Esophagus squamous epithelium (tissue), 4 donors: ENCODE measurements around the gene MKNK1.

Experiments
- POLR2A ChIP-seq, 4 donors: fragments of 450-650 bp; IDR thresholded peaks; one replicate each; pipeline ENCODE4 v1.6.1; 2017; ENCODE audit warnings: antibody characterized with exemption in 4 of 4, mild to moderate bottlenecking in 4 of 4, moderate library complexity in 3 of 4
- TF ChIP-seq, protein P1 (sequence below), 6 experiments: fragments of 450-650 bp in 4 of 6; fragments of 200-600 bp in 2 of 6; sonication (generic) in 2 of 6; IDR thresholded peaks; one replicate each; pipeline ENCODE4 v1.5.1; 2016 to 2019; ENCODE audit warnings: antibody characterized with exemption in 6 of 6, mild to moderate bottlenecking in 4 of 6, moderate library complexity in 4 of 6

DNA sequence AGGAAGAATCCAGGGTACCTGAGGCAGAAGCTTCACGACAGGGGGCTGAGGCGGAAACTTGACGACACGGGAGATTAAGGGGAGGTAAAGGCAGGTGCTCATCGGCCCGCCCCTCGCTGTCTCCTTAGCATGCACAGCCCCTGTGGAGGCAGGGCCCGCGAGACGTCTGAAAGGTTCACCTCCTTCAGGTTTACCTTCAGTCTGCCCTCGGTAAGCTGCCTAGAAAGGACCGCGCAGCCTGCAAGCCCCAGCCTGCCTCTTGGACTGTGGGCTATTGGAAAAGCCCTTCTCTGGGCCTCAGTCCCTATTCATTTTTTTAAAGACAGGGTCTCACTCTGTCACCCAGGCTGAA lies 81.1 kb downstream of the MKNK1 start:
- TF ChIP-seq, protein P1, sequence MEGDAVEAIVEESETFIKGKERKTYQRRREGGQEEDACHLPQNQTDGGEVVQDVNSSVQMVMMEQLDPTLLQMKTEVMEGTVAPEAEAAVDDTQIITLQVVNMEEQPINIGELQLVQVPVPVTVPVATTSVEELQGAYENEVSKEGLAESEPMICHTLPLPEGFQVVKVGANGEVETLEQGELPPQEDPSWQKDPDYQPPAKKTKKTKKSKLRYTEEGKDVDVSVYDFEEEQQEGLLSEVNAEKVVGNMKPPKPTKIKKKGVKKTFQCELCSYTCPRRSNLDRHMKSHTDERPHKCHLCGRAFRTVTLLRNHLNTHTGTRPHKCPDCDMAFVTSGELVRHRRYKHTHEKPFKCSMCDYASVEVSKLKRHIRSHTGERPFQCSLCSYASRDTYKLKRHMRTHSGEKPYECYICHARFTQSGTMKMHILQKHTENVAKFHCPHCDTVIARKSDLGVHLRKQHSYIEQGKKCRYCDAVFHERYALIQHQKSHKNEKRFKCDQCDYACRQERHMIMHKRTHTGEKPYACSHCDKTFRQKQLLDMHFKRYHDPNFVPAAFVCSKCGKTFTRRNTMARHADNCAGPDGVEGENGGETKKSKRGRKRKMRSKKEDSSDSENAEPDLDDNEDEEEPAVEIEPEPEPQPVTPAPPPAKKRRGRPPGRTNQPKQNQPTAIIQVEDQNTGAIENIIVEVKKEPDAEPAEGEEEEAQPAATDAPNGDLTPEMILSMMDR (IDR thresholded peaks at IDR 0.05): no peak
- no peak for TF ChIP-seq POLR2A (IDR thresholded peaks at IDR 0.05)
